HG02763 (cell line): ENCODE measurements around the gene DNMT1.
"Not testable (repeated sequence)": the region's sequence is repeated elsewhere in the genome, so short reads cannot be mapped to it uniquely, and the experiment has no call there.

ENCODE experiments used
- ATAC-seq: cut with Tn5 transposase; IDR thresholded peaks from one replicate; pipeline ENCODE4 v1.9.1; 2021; ENCODE audit warnings: mild to moderate bottlenecking, moderate library complexity; ENCODE audit not compliant: unreplicated experiment

Gene DNMT1

GRCh38 chr19:10222201-10222890, 27.6 kb upstream of the DNMT1 start:
- no peak for ATAC-seq

- no peak for ATAC-seq
These were observed 25.9 kb upstream of the DNMT1 start for GRCh38 chr19:10220695-10221094.

- peak; percentile 62 for ATAC-seq
These were observed 24.9 kb upstream of the DNMT1 start for GRCh38 chr19:10219678-10220077.

GRCh38 chr19:10217085-10217484, 22.3 kb upstream of the DNMT1 start:
- no peak for ATAC-seq

GRCh38 chr19:10214784-10215183, 20.0 kb upstream of the DNMT1 start:
- no peak for ATAC-seq

GRCh38 chr19:10211691-10212090, 16.9 kb upstream of the DNMT1 start:
- no peak for ATAC-seq

GRCh38 chr19:10211061-10211460, 16.3 kb upstream of the DNMT1 start:
- ATAC-seq, result no peak

GRCh38 chr19:10209315-10209714, 14.6 kb upstream of the DNMT1 start:
- no peak for ATAC-seq

GRCh38 chr19:10207026-10207425, 12.3 kb upstream of the DNMT1 start:
- no peak for ATAC-seq

- ATAC-seq, result no peak
These were observed 11.6 kb upstream of the DNMT1 start for GRCh38 chr19:10206226-10206885.

- ATAC-seq, result no peak
These were observed 10.9 kb upstream of the DNMT1 start for GRCh38 chr19:10205636-10206035.

GRCh38 chr19:10203686-10204085, 8.9 kb upstream of the DNMT1 start:
- no peak for ATAC-seq

- no peak for ATAC-seq
These were observed 6.4 kb upstream of the DNMT1 start for GRCh38 chr19:10201176-10201575.

GRCh38 chr19:10200101-10200500, 5.3 kb upstream of the DNMT1 start:
- not testable (repeated sequence) for ATAC-seq

GRCh38 chr19:10198889-10199644, 4.3 kb upstream of the DNMT1 start:
- not testable (repeated sequence) for ATAC-seq

- no peak for ATAC-seq
These were observed 406 bp upstream of the DNMT1 start for GRCh38 chr19:10195199-10195519.

- peak; percentile 15 for ATAC-seq
These were observed 808 bp downstream of the DNMT1 start for GRCh38 chr19:10193790-10194499.

GRCh38 chr19:10192922-10193321, 1.8 kb downstream of the DNMT1 start:
- ATAC-seq, result no peak

- no peak for ATAC-seq
These were observed 3.4 kb downstream of the DNMT1 start for GRCh38 chr19:10191347-10191746.

GRCh38 chr19:10190026-10190425, 4.7 kb downstream of the DNMT1 start:
- no peak for ATAC-seq

- ATAC-seq, result no peak
These were observed 5.1 kb downstream of the DNMT1 start for GRCh38 chr19:10189616-10190015.
